Measurements from ENCODE around the gene ZNF45. TPM values are rescaled to one million over a fixed set of nuclear protein-coding genes. Genes with fewer than 3 reads are reported as not detected.
"Not testable (repeated sequence)": the region's sequence is repeated elsewhere in the genome, so short reads cannot be mapped to it uniquely, and the experiment has no call there.

ZNF45 gene
- total RNA-seq, 1 experiment from 2014 or later: 11.1 TPM

- DNase-seq (ENCODE audit: low spot score): no peak
Observed at GRCh38 chr19:43913383-43913782, 21.7 kb downstream of the ZNF45 start.

GRCh38 chr19:43910884-43911283 lies 24.2 kb downstream of the ZNF45 start:
- no peak for DNase-seq (ENCODE audit: low spot score)

- no peak for DNase-seq (ENCODE audit: low spot score)
Observed at GRCh38 chr19:43908659-43909058, 26.4 kb downstream of the ZNF45 start.

GRCh38 chr19:43906774-43907173 lies 28.3 kb downstream of the ZNF45 start:
- no peak for DNase-seq (ENCODE audit: low spot score)

GRCh38 chr19:43905897-43906296 lies 29.2 kb downstream of the ZNF45 start:
- DNase-seq (ENCODE audit: low spot score): no peak

- DNase-seq (ENCODE audit: low spot score): no peak
Observed at GRCh38 chr19:43902399-43902798, 32.7 kb downstream of the ZNF45 start.

- peak; percentile 54 for DNase-seq (ENCODE audit: low spot score)
Observed at GRCh38 chr19:43901395-43902390, 33.4 kb downstream of the ZNF45 start.

- no peak for DNase-seq (ENCODE audit: low spot score)
Observed at GRCh38 chr19:43895727-43896308, 39.3 kb downstream of the ZNF45 start.

GRCh38 chr19:43883864-43884263 lies 51.2 kb downstream of the ZNF45 start, which contains the start of gene ZNF404:
TSS of gene ZNF404 (minus strand) at chr19:43883964.
- DNase-seq (ENCODE audit: low spot score): no peak

- no peak for DNase-seq (ENCODE audit: low spot score)
Observed at GRCh38 chr19:43880483-43880882, 54.6 kb downstream of the ZNF45 start.

- DNase-seq (ENCODE audit: low spot score): peak; percentile 33
Observed at GRCh38 chr19:43872547-43873336, 62.3 kb downstream of the ZNF45 start.

- not testable (repeated sequence) for DNase-seq (ENCODE audit: low spot score)
Observed at GRCh38 chr19:43866923-43867322, 68.2 kb downstream of the ZNF45 start.

Other genes with a start within 250 kb of the ZNF45 start
- not detected in 2 replicates for gene IRGC, start 219.2 kb downstream of the ZNF45 start, total RNA-seq (2014; rRNA removed; shearing (Covaris generic))
- 15.9 and 23.1 TPM in 2 replicates for gene SMG9, start 180.3 kb downstream of the ZNF45 start, total RNA-seq (2014; rRNA removed; shearing (Covaris generic))
- 57.6 and 68.6 TPM in 2 replicates for gene KCNN4, start 154.3 kb downstream of the ZNF45 start, total RNA-seq (2014; rRNA removed; shearing (Covaris generic))
- 0.31 TPM in 1 of 2 replicates, not detected in the other for gene LYPD5, start 132.8 kb downstream of the ZNF45 start, total RNA-seq (2014; rRNA removed; shearing (Covaris generic))
- gene ZNF283, start 108.0 kb downstream of the ZNF45 start, total RNA-seq (2014; rRNA removed; shearing (Covaris generic)): 4.7 and 5.2 TPM in 2 replicates
- gene ZNF404, start 51.3 kb downstream of the ZNF45 start, total RNA-seq (2014; rRNA removed; shearing (Covaris generic)): 2.1 and 3.5 TPM in 2 replicates
- 3.9 and 5.8 TPM in 2 replicates for gene ZNF221, start 15.9 kb upstream of the ZNF45 start, total RNA-seq (2014; rRNA removed; shearing (Covaris generic))
- 5.1 and 5.8 TPM in 2 replicates for gene ZNF155, start 48.9 kb upstream of the ZNF45 start, total RNA-seq (2014; rRNA removed; shearing (Covaris generic))
- gene ZNF230, start 67.7 kb upstream of the ZNF45 start, total RNA-seq (2014; rRNA removed; shearing (Covaris generic)): 6.0 and 6.3 TPM in 2 replicates
- 7.2 and 9.0 TPM in 2 replicates for gene ZNF222, start 90.1 kb upstream of the ZNF45 start, total RNA-seq (2014; rRNA removed; shearing (Covaris generic))
- 3.8 and 4.5 TPM in 2 replicates for gene ZNF223, start 116.8 kb upstream of the ZNF45 start, total RNA-seq (2014; rRNA removed; shearing (Covaris generic))
- 1.1 and 2.6 TPM in 2 replicates for gene ZNF284, start 136.9 kb upstream of the ZNF45 start, total RNA-seq (2014; rRNA removed; shearing (Covaris generic))
- gene ZNF224, start 159.1 kb upstream of the ZNF45 start, total RNA-seq (2014; rRNA removed; shearing (Covaris generic)): 15.6 and 17.3 TPM in 2 replicates
- 3.7 and 3.9 TPM in 2 replicates for gene ZNF225, start 178.1 kb upstream of the ZNF45 start, total RNA-seq (2014; rRNA removed; shearing (Covaris generic))
- gene ZNF234, start 206.3 kb upstream of the ZNF45 start, total RNA-seq (2014; rRNA removed; shearing (Covaris generic)): 10.5 and 13.2 TPM in 2 replicates
- gene ZNF226, start 229.8 kb upstream of the ZNF45 start, total RNA-seq (2014; rRNA removed; shearing (Covaris generic)): 23.8 and 30.3 TPM in 2 replicates